HG03439 (cell line): ENCODE measurements around the gene COL17A1.

Source experiments
- ATAC-seq: cut with Tn5 transposase; IDR thresholded peaks from one replicate; pipeline ENCODE4 v1.9.1; 2021; ENCODE audit warnings: mild to moderate bottlenecking, moderate library complexity; ENCODE audit not compliant: unreplicated experiment

COL17A1 gene

GRCh38 chr10:104034401-104035193 is 51.1 kb downstream of the COL17A1 start:
- no peak for ATAC-seq

- no peak for ATAC-seq
Observed at GRCh38 chr10:104033966-104034365, 51.7 kb downstream of the COL17A1 start.

DNA sequence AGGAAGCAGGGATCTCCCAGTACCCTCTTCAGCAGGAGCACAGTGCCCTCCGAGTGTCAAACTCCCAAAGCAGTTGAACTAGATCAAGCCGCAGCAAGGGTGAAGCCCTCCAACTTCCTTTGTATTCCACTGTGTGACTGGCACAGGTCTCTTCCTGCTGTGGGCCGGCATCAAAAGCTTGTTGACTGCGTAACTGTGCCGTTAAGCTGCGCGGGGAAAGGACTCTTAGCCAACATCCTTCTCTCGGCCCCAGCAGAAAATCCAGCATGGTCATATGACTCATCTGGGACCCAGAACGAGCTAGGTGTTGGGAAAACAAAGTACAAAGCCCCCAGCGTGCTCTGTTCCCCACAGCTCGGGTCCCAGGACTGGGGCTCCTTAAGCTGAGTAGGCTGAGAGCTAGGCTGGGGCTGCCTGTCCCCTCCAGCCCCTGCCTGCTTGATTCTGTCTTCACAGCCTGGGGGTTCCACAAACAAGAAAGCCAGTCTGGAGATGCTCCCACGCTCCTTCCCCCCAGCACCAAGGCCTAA is 52.2 kb downstream of the COL17A1 start:
- ATAC-seq, result no peak

DNA sequence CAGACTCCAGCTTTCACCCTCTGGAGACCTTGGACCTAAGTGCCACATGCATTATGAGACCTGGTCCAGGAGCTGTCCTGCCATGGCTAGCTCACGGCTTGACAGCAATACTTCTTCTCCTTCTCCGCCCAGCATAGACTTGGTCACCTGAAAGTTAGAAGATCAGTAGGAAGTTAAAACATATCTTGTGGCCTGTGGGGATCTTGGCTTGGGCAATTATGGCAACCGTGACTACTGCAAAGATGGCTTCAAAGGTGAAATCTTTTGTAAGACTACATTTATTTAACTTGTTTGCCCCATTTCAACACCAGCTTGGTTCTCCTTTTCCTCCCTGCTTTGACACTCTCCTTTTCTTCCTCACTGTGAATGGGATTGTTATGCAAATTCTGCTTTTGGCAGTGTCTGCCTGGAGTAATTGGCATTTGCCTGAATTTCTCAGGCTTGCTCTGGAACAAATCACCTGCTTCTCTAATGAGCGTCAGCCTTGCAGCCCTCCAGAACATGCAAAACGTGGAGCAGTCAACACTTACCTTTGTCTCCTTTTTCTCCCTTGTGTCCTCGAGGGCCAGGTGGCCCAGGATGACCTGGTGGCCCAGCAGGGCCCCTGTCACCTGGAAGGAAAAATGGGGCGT is 53.4 kb downstream of the COL17A1 start:
- no peak for ATAC-seq

- no peak for ATAC-seq
Observed at GRCh38 chr10:104031631-104032030, 54.0 kb downstream of the COL17A1 start.

GRCh38 chr10:104029521-104029860 is 56.2 kb downstream of the COL17A1 start:
- no peak for ATAC-seq

DNA sequence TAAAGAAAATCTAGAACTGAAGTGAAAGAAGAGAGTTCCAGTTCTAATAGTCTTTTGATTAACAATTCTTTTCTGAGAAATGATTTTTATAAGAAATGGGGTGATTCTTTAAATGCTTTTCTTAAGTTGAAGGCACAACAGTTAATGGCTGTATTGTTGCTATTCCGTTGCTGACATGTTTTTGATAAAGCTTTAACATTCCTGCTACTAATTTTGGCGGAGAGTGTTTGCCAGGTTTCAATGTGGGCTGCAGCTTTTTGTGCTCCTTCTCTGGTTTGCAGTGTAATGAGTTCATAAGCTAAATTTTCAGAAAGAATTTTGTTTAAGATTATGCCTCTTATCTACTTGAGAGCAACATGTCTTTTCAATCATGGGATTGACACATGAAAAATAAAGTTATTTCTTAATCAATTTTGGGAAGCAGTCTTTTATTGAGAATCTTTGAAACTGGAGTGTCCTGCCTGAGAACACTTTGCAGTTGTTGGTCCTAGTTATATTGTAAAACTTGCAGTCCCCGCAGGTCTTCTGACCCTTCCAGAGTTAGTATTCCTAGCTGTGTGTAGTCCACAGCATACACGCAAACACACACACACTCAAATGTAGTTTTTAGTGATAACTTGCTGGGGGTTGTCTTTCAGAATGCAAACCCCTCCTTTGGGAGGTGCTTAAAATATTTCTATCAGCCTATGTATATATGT is 56.7 kb downstream of the COL17A1 start:
- ATAC-seq, result no peak

GRCh38 chr10:104028146-104028545 is 57.5 kb downstream of the COL17A1 start:
- ATAC-seq, result no peak

DNA sequence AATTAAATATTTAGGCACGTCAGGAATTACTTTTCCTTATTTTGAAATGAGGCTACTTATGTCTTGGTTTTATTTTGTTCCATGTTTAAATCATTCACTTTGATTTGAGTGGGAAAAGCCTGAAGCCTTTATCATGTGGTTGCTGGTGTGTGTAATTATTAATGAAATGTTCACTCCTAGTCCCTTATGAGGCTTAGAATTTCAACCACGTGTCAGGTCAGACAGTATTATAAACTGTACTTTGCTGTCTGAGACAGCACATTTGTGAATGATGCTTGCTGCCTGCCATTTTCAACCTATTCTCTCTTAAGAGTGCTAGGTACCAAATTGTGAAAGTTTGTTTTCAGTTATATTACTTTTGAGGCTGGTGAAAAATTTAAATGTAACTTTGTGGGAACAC is 58.9 kb downstream of the COL17A1 start:
- ATAC-seq, result no peak

- ATAC-seq, result no peak
Observed at GRCh38 chr10:104025524-104025923, 60.2 kb downstream of the COL17A1 start.

DNA sequence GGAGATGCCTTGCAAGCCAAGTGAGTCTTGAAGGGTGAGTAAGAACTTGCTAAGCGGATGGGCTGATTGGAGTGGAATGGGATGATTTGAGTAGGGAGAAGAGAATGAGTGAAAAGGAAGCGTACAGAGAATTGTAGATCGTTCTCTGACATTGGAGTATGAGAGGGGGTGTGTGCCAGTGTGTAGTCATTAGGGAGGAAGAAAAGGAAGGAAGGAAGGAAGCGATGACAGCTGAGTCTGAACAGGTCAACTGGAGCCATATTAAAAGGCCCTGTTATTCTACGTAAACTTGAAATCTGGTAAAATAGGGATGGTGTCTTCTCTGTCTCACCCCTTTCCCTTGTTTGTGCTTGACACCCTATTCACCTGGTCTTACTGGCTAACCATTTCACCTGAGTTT is 63.7 kb downstream of the COL17A1 start:
- ATAC-seq, result no peak

GRCh38 chr10:104021246-104021645 is 64.4 kb downstream of the COL17A1 start:
- ATAC-seq, result no peak

GRCh38 chr10:104020020-104020419 is 65.7 kb downstream of the COL17A1 start:
- ATAC-seq, result no peak

DNA sequence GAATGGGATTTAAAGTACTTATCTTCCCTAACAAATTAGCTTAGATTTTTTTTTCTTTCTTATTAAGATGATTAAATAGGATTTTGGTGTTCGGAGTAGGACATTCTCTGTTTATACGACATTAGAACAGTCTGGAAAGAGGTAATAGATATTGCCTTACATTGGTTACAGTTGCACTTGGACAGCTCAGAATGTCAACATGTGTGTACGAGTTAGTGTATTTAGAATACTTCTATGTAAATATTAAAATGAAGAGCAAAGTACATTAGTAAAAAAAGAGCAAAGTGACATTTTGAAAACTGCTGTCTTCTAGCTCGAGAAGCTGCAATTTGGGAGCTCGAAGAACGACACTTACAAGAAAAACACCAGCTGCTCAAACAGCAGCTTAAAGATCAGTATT is 67.2 kb downstream of the COL17A1 start:
- ATAC-seq, result no peak

GRCh38 chr10:104016661-104017060 is 69.0 kb downstream of the COL17A1 start:
- no peak for ATAC-seq

GRCh38 chr10:104014176-104014575 is 71.5 kb downstream of the COL17A1 start:
- ATAC-seq, result no peak

DNA sequence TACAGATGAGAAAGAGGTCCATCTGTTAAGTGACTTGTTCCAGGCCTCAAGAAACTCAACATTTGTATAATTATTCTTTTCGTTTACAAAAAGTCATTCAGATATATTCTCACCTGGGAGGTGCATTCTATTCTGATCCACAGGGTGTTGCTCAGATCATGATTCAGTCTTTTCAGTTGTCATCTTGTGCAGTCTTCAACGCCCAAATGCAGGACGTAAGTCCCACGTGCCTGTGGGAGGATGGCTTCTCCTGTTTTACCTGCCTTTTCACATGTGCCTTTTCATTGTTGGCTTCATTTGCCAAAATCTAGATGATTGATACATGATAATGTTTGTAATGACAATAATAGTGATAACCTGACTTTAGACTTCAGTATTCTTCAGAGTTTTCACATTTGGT is 72.2 kb downstream of the COL17A1 start:
- no peak for ATAC-seq

GRCh38 chr10:104011904-104012303 is 73.8 kb downstream of the COL17A1 start:
- ATAC-seq, result no peak

- ATAC-seq, result no peak
Observed at GRCh38 chr10:104005172-104005863, 80.4 kb downstream of the COL17A1 start.

- no peak for ATAC-seq
Observed at GRCh38 chr10:104002911-104003310, 82.8 kb downstream of the COL17A1 start.

- no peak for ATAC-seq
Observed at GRCh38 chr10:103998805-103999204, 86.9 kb downstream of the COL17A1 start.
